Osteoblast (primary cell): ENCODE results near the gene USP3. TPM values are rescaled to one million over a fixed set of nuclear protein-coding genes. Genes with fewer than 3 reads are reported as not detected.

Experiments used
- DNase-seq: peaks from one replicate; pipeline ENCODE4 v3.0.0; 2011; ENCODE audit warnings: low spot score, mixed read lengths; ENCODE audit not compliant: insufficient read length; ENCODE audit errors: missing footprints
- H2AFZ ChIP-seq: 2 replicates; pipeline ENCODE4 v1.6.0; 2011; ENCODE audit warnings: mild to moderate bottlenecking, low read length
- H3K27ac ChIP-seq: 2 replicates; pipeline ENCODE4 v1.5.1; 2011; ENCODE audit warnings: mild to moderate bottlenecking, low read depth, low read length, moderate library complexity
- H3K27me3 ChIP-seq: 2 replicates; pipeline ENCODE4 v1.6.0; 2012; ENCODE audit warnings: mild to moderate bottlenecking, control low read depth, inconsistent platforms, low read length, moderate library complexity; ENCODE audit not compliant: insufficient read depth
- H3K36me3 ChIP-seq: 2 replicates; pipeline ENCODE4 v1.5.1; 2011; ENCODE audit warnings: mild to moderate bottlenecking, low read length, control low read depth, moderate library complexity; ENCODE audit not compliant: insufficient read depth
- H3K4me1 ChIP-seq: 2 replicates; pipeline ENCODE4 v1.5.1; 2011; ENCODE audit warnings: mild to moderate bottlenecking, low read length, control low read depth, moderate library complexity; ENCODE audit not compliant: insufficient read depth
- H3K4me2 ChIP-seq: 2 replicates; pipeline ENCODE4 v1.6.0; 2011; ENCODE audit warnings: mild to moderate bottlenecking, low read length; ENCODE audit not compliant: insufficient read depth
- H3K4me3 ChIP-seq: fragments of 200-600 bp; sonication (generic); 3 replicates; pipeline ENCODE4 v1.5.1; 2012; ENCODE audit warnings: mild to moderate bottlenecking, low read length, inconsistent platforms; ENCODE audit not compliant: insufficient read depth
- H3K79me2 ChIP-seq: 2 replicates; pipeline ENCODE4 v1.6.0; 2012; ENCODE audit warnings: mild to moderate bottlenecking, low read length, control low read depth, inconsistent platforms; ENCODE audit not compliant: insufficient read depth
- H3K9me3 ChIP-seq: 2 replicates; pipeline ENCODE4 v1.5.1; 2011; ENCODE audit warnings: low read depth, low read length, control low read depth
- H4K20me1 ChIP-seq: 2 replicates; pipeline ENCODE4 v1.6.0; 2012; ENCODE audit warnings: mild to moderate bottlenecking, low read length, control low read depth; ENCODE audit not compliant: insufficient read depth
- CTCF ChIP-seq: IDR thresholded peaks from 2 replicates; pipeline ENCODE4 v1.5.1; 2011; ENCODE audit warnings: mild to moderate bottlenecking, low read depth, low read length, moderate library complexity; ENCODE audit errors: extremely low read depth
- total RNA-seq: library from RNA; depleted of rRNA; stranded (reverse); fragments of >200 nt; gene quantifications from 2 replicates; pipeline ENCODE4 v1.2.3, GENCODE V29; 2012

Gene USP3
- total RNA-seq, 1 donor = 60.1 TPM

DNA sequence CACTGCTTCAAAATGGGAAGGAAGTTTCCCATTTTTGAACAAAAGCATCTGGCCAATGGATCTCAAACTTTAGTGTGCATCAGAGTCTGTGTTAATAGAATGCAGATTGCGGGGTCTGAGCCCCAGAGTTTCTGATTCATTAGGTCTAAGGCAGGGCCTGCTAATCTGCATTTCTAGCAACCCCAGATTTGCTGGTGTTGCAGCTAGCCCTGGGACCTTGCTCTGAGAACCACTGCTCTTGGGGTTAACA, 30.7 kb upstream of the USP3 start:
- H2AFZ ChIP-seq = no peak overlapping the region
- H3K27ac ChIP-seq = peak overlapping the region; percentile 22
- DNase-seq = no peak
- H3K9me3 ChIP-seq = no peaks in the 10 kb centered on the region
- no peaks in the 10 kb centered on the region for H3K36me3 ChIP-seq
- no peaks in the 10 kb centered on the region for H3K79me2 ChIP-seq
- no peak overlapping the region for H3K4me3 ChIP-seq
- H3K4me2 ChIP-seq = no peak overlapping the region
- no peak for TF ChIP-seq CTCF
- H3K4me1 ChIP-seq = peaks cover 34% of the 10 kb centered on the region
- no peaks in the 10 kb centered on the region for H3K27me3 ChIP-seq
- no peaks in the 10 kb centered on the region for H4K20me1 ChIP-seq

DNA sequence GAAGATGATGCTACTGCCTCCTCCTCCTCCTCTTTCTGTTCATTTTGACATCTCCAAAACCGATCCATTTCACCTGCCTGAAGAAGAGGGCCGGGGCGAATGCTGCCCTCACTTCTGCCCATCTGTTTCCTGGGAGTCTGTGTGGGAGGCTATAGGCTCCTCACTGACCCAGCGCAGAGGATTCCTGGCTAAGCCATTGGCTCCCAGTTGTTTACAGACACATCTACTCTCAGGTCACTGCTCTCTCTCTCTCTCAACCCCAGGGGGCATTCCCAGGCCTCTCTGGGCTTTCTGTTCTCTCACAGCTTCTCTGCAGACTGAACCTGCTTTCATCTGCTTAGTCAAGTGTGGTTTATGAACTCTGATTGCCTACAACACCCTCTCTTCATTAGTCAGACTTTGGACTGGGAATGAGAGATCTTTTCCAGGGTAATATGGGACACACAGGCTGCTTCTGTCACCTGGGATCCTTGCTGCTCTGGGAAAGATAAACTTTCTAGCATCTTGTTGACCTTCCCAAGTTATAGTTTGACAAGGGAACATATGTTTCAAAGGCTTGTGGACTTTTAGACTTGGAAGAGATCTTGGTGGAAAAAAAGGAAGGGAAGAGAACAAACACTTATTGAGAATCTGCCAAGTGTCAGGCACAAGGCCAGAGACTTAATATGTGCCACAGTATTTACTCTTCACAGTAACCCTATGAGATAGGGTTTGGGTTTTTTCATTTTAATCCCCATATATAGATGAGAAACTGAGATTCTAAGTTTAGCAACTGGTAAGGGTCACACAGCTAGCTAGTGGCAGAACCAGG, 30.2 kb upstream of the USP3 start:
- DNase-seq = peak; percentile 82
- Histone ChIP-seq H3K4me3 (no peak overlapping the region), H3K36me3 (no peaks in the 10 kb centered on the region), H3K9me3 (no peaks in the 10 kb centered on the region), H3K27ac (peak overlapping the region; percentile 22), H3K4me2 (no peak overlapping the region), H3K4me1 (peaks cover 38% of the 10 kb centered on the region), H3K27me3 (no peaks in the 10 kb centered on the region), H2AFZ (peak overlapping the region; percentile 4), H3K79me2 (no peaks in the 10 kb centered on the region), H4K20me1 (no peaks in the 10 kb centered on the region)
- TF ChIP-seq CTCF = peak; percentile 13

GRCh38 chr15:63474810-63475316, 29.5 kb upstream of the USP3 start:
- no peak for DNase-seq

More at GRCh38 chr15:63474810-63475316, 29.5 kb upstream of the USP3 start:
- no peaks in the 10 kb centered on the region for H3K36me3 ChIP-seq
- no peaks in the 10 kb centered on the region for H3K9me3 ChIP-seq
- H3K27me3 ChIP-seq = no peaks in the 10 kb centered on the region
- H2AFZ ChIP-seq = no peak overlapping the region
- no peak for TF ChIP-seq CTCF
- peaks cover 43% of the 10 kb centered on the region for H3K4me1 ChIP-seq
- H3K27ac ChIP-seq = peak overlapping the region; percentile 22
- H4K20me1 ChIP-seq = no peaks in the 10 kb centered on the region
- no peaks in the 10 kb centered on the region for H3K79me2 ChIP-seq
- no peak overlapping the region for H3K4me3 ChIP-seq
- no peak overlapping the region for H3K4me2 ChIP-seq
